Measurements from ENCODE around the gene VTCN1.

- TF ChIP-seq, protein P1, sequence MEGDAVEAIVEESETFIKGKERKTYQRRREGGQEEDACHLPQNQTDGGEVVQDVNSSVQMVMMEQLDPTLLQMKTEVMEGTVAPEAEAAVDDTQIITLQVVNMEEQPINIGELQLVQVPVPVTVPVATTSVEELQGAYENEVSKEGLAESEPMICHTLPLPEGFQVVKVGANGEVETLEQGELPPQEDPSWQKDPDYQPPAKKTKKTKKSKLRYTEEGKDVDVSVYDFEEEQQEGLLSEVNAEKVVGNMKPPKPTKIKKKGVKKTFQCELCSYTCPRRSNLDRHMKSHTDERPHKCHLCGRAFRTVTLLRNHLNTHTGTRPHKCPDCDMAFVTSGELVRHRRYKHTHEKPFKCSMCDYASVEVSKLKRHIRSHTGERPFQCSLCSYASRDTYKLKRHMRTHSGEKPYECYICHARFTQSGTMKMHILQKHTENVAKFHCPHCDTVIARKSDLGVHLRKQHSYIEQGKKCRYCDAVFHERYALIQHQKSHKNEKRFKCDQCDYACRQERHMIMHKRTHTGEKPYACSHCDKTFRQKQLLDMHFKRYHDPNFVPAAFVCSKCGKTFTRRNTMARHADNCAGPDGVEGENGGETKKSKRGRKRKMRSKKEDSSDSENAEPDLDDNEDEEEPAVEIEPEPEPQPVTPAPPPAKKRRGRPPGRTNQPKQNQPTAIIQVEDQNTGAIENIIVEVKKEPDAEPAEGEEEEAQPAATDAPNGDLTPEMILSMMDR (IDR thresholded peaks at IDR 0.05): no peak
- no peak for TF ChIP-seq POLR2AphosphoS5 (IDR thresholded peaks at IDR 0.05)
- TF ChIP-seq POLR2A (IDR thresholded peaks at IDR 0.05): no peak
Observed at GRCh38 chr1:117240547-117240946, 29.8 kb upstream of the VTCN1 start.

All from prostate gland (tissue), 2 donors.